OCI-LY7 (cell line): ENCODE results near the gene KANSL3.

Source experiments
- CTCF ChIP-seq: fragments of 200-600 bp; sonication (generic); conservative IDR thresholded peaks from 2 replicates; pipeline ENCODE4 v1.5.1; 2014; ENCODE audit warnings: mild to moderate bottlenecking, antibody characterized with exemption, low read length, moderate library complexity, mixed read lengths
- EZH2phosphoT487 ChIP-seq: fragments of 200-600 bp; sonication (generic); IDR thresholded peaks from 2 replicates; pipeline ENCODE4 v1.6.1; 2018; ENCODE audit warnings: low read depth, borderline replicate concordance, mild to moderate bottlenecking, mixed run types, antibody characterized with exemption, low read length, moderate library complexity, mixed read lengths

- TF ChIP-seq CTCF (no peak), EZH2phosphoT487 (no peak)
These were observed 91.3 kb downstream of the KANSL3 start for GRCh38 chr2:96546797-96547196.
